ENCODE measurements around the gene MCC.

DNA sequence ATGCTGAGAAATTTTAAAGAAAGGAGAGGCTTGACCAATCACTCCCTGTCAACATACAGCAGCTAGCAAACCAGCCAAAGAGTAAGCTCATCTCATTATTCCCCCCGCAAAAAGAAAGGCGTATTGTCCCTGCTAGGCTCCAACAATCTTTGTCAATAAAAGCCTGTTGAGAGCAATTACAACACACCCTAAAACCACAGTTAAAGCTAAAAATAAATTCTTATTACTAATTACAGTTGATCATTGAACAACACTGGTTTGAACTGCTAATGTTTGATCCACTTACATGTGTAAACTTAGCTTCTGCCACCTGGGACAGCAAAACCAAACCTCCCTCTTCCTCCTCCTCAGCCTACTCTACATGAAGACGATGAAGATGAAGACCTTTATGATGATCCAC lies 204.7 kb downstream of the MCC start:
- TF ChIP-seq, protein P1, sequence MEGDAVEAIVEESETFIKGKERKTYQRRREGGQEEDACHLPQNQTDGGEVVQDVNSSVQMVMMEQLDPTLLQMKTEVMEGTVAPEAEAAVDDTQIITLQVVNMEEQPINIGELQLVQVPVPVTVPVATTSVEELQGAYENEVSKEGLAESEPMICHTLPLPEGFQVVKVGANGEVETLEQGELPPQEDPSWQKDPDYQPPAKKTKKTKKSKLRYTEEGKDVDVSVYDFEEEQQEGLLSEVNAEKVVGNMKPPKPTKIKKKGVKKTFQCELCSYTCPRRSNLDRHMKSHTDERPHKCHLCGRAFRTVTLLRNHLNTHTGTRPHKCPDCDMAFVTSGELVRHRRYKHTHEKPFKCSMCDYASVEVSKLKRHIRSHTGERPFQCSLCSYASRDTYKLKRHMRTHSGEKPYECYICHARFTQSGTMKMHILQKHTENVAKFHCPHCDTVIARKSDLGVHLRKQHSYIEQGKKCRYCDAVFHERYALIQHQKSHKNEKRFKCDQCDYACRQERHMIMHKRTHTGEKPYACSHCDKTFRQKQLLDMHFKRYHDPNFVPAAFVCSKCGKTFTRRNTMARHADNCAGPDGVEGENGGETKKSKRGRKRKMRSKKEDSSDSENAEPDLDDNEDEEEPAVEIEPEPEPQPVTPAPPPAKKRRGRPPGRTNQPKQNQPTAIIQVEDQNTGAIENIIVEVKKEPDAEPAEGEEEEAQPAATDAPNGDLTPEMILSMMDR (conservative IDR thresholded peaks at IDR 0.05): no peak
- no peak for TF ChIP-seq ZFX (IDR thresholded peaks at IDR 0.05)
